HuH-7 (cell line): ENCODE measurements around the gene ZMYND12.

ENCODE experiments used
- DNase-seq: peaks from one replicate; pipeline ENCODE4 v3.0.0; 2011; ENCODE audit warnings: low spot score

Gene ZMYND12

GRCh38 chr1:42392255-42392654 is 63.6 kb downstream of the ZMYND12 start:
- no peak for DNase-seq

- DNase-seq, result no peak
Measured at GRCh38 chr1:42386051-42386450, 69.8 kb downstream of the ZMYND12 start.

GRCh38 chr1:42385283-42385682 is 70.5 kb downstream of the ZMYND12 start:
- DNase-seq, result no peak

- DNase-seq, result no peak
Measured at GRCh38 chr1:42381280-42381673, 74.5 kb downstream of the ZMYND12 start.

- peak; percentile 82 for DNase-seq
Measured at GRCh38 chr1:42380586-42381279, 75.1 kb downstream of the ZMYND12 start, which contains the start of gene RIMKLA. TSS of gene RIMKLA (plus strand) at chr1:42380792. CDS start at chr1:42380935, 143 bp downstream.
